ENCODE results near the gene MLST8. TPM values are rescaled to one million over a fixed set of nuclear protein-coding genes. Genes with fewer than 3 reads are reported as not detected.

The MLST8 gene
- total and polyA plus RNA-seq, 9 donors: 7.4 to 56.2 (median 28.4) TPM

GRCh38 chr16:2189252-2189893, 15.9 kb upstream of the MLST8 start:
- no peak for DNase-seq
- no peak overlapping the region for H3K27ac ChIP-seq
- no peaks in the 10 kb centered on the region for H3K36me3 ChIP-seq
- TF ChIP-seq CTCF (IDR thresholded peaks at IDR 0.05) (no peak), POLR2A (IDR thresholded peaks at IDR 0.05) (no peak), EP300 (IDR thresholded peaks at IDR 0.05) (no peak)
- H3K9me3 ChIP-seq: no peaks in the 10 kb centered on the region
- H3K27me3 ChIP-seq: no peaks in the 10 kb centered on the region
- no peak overlapping the region for H3K4me3 ChIP-seq
- H3K4me1 ChIP-seq (ENCODE audit: insufficient read depth): no peaks in the 10 kb centered on the region
- 85 to 92% (median 87%) methylated on average over 24 to 25 of the region's 25 CpGs for WGBS, 3 donors
- intact Hi-C loops (cut with DNase I): no loop called here

DNA sequence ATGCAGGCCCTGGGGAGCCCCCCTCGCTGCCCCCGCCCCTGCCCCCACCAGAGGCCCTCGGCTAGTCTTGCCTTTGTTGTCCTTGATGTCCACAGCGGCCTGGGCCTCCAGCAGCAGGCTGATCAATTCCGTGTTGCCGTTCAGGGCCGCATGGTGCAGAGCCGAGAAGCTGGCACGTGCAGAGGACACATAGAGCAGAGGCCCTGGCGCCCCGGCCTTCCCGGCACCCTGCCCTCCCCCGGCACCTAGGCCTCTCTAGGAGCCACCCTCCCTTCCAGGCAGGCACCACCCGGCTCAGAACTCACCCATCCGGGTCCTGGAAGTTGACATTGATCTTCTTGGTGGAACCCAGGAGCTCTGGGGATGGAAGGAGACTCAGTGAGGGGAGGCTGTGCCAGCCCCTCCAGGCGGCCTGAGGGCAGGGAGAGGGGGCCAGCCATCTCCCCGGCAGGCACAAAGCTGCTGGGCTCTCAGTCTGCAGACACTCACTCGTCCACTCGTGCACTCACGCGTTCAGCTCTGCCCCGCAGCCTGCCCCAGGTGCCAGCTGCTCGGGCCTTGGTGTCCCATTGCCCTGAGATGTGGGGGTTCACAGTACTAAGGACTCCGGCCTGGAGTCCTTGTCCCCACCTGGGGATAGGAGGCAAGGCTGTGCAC, 15.1 kb upstream of the MLST8 start:
- H3K4me3 ChIP-seq: no peak overlapping the region
- no peak overlapping the region for H3K27ac ChIP-seq
- WGBS, 3 donors: 75 to 78% (median 77%) methylated on average over 22 to 24 of the region's 24 CpGs
- H3K9me3 ChIP-seq: no peaks in the 10 kb centered on the region
- no peak for DNase-seq
- TF ChIP-seq POLR2A (IDR thresholded peaks at IDR 0.05) (no peak), EP300 (IDR thresholded peaks at IDR 0.05) (no peak), CTCF (IDR thresholded peaks at IDR 0.05) (no peak)
- H3K4me1 ChIP-seq (ENCODE audit: insufficient read depth): no peaks in the 10 kb centered on the region
- intact Hi-C loops (cut with DNase I): no loop called here
- H3K36me3 ChIP-seq: no peaks in the 10 kb centered on the region
- no peaks in the 10 kb centered on the region for H3K27me3 ChIP-seq

DNA sequence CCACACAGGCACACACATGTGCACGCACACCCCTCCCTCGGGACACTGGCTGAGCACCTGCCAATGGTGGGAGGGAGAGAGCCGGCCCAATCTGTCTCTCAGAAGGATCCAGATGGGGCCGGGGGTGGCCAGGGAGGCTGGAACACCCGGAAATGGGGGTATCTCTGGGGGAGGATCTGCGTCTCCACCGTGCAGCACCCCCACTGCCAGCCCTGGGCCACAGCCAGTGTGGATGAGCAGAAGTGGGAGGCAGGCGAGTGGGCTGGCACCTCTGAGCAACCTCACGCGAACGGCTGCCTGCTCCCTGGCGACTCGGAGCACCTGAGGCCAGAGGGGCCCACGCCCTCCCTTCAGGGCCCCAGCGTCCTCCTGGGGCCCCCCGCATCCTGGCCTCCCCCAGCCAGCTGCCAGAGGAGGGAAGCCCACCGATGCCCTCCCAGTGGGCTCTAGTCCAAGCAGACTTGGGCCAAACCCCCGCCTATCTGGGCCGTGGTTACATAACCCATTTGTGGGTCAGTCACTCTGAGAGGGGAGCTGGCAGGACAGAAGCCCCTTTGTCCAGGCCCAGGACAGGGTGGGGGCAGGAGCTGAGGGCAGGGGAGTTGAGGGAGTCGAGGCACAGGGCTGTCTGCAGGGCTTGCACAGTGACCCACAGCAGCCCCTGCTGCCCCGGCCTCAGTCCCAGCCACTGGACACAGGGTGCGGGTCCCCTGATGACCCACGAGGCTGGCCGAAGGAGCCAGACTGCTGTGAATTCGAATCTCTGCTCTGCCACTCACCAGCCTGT, 14.4 kb upstream of the MLST8 start:
- Histone ChIP-seq H3K27me3 (peaks cover 2% of the 10 kb centered on the region), H3K4me3 (no peak overlapping the region), H3K9me3 (no peaks in the 10 kb centered on the region), H3K27ac (no peak overlapping the region), H3K4me1 (ENCODE audit: insufficient read depth) (no peaks in the 10 kb centered on the region), H3K36me3 (no peaks in the 10 kb centered on the region)
- intact Hi-C loops (cut with DNase I): no loop called here
- no peak for DNase-seq
- WGBS, 3 donors: 65 to 71% (median 68%) methylated on average over 20 to 25 of the region's 25 CpGs
- no peak for TF ChIP-seq POLR2A (IDR thresholded peaks at IDR 0.05)
- TF ChIP-seq CTCF (IDR thresholded peaks at IDR 0.05): no peak
- TF ChIP-seq EP300 (IDR thresholded peaks at IDR 0.05): no peak

GRCh38 chr16:2191446-2191706, 13.9 kb upstream of the MLST8 start:
- no peaks in the 10 kb centered on the region for H3K9me3 ChIP-seq
- no peaks in the 10 kb centered on the region for H3K36me3 ChIP-seq
- H3K27ac ChIP-seq: no peak overlapping the region
- TF ChIP-seq CTCF (IDR thresholded peaks at IDR 0.05) (no peak), EP300 (IDR thresholded peaks at IDR 0.05) (no peak), POLR2A (IDR thresholded peaks at IDR 0.05) (no peak)
- WGBS, 3 donors: 70 to 89% (median 83%) methylated on average over 8 to 11 of the region's 11 CpGs
- no peak for DNase-seq
- H3K4me3 ChIP-seq: no peak overlapping the region
- H3K4me1 ChIP-seq (ENCODE audit: insufficient read depth): no peaks in the 10 kb centered on the region
- peaks cover 2% of the 10 kb centered on the region for H3K27me3 ChIP-seq
- intact Hi-C loops (cut with DNase I): no loop called here

Data from ovary (tissue), 9 donors.